Choroid plexus epithelial cell (primary cell): ENCODE measurements around the gene OGDH.

ENCODE experiments used
- DNase-seq: peaks from one replicate; pipeline ENCODE4 v3.0.0-alpha.2; 2010; ENCODE audit warnings: low read depth
- H3K4me3 ChIP-seq: 2 replicates; pipeline ENCODE4 v1.5.1; 2011; ENCODE audit warnings: low read depth, mild to moderate bottlenecking, control low read depth, low read length, moderate library complexity
- CTCF ChIP-seq: conservative IDR thresholded peaks from 2 replicates; pipeline ENCODE4 v1.5.1; 2011; ENCODE audit warnings: low read depth, mild to moderate bottlenecking, control low read depth, inconsistent platforms, low read length, moderate library complexity

Gene OGDH

GRCh38 chr7:44564606-44565005 lies 41.8 kb upstream of the OGDH start:
- DNase-seq, result no peak
- TF ChIP-seq CTCF, result no peak
- H3K4me3 ChIP-seq, result no peak overlapping the region

DNA sequence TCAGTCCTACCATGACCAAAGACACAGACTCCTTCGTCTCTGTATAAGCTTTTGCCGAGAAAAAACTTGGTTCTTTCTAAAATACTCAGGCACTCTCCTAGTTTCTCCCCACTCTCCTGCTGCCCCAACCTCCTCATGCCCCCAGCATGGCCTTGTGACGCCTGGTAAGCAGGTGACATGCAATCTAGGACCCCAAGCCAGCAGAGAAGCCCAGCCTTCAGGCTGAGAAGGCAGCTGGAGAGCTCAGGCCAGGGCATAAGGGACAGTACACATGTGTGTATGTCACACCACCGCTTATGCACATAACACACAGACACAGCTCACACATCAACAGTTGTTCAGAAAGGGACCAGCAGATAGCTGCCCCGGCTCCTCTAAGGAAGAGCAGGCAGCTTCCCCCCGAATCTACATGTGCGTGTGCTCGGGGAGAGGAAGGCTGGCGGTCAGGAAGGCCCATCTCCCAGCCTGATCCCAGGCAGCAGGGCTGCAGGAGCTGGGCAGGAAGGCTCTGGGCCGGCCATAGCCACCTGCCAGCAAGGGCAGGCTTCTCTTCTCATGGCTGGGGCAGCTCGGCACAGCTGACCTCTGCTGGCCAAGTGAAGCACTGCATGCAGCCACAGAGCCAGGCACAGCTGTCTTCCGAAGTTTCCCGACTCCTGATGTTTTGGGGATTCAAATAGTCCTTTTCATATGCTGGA lies 41.2 kb upstream of the OGDH start:
- TF ChIP-seq CTCF, result peak; percentile 98
- DNase-seq, result peak; percentile 73
- no peak overlapping the region for H3K4me3 ChIP-seq

DNA sequence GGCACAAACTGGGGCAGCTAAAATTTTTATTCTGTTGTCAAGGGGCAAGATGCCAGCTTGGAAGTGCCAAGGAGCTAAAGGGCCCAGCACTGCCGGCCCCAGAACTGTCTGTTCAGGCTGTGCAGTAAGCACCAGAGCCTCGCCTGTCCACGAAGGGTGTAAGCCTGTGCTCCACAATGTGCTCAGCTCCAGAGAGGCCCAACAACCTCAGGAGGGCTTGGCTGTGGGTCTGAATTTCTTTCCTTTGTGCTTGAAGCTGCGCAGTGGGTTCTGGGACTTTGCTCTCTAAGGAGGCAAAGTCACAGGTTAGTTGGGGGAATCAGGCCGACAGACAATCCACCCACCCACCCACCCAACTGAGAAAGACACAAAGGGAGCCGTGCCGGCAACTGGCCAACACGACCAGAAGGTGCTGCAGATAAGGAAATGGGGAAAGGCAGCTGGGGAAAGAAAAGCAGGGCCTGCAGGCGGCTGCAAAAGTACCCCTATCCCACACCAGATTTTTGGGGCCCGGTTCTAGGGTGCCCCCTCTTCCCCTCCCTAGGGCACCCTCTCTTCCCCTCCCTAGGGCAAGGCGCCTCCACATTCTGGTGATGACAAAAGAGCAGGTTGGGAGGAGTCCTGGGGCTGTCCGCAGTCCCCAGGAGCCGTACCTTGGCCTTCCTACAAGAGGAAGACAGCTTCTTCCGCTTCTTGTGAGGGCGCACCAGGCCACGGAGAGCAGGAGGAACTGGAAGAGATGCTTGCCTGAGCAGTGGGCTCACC lies 40.5 kb upstream of the OGDH start:
- H3K4me3 ChIP-seq, result no peak overlapping the region
- DNase-seq, result no peak
- TF ChIP-seq CTCF, result no peak

DNA sequence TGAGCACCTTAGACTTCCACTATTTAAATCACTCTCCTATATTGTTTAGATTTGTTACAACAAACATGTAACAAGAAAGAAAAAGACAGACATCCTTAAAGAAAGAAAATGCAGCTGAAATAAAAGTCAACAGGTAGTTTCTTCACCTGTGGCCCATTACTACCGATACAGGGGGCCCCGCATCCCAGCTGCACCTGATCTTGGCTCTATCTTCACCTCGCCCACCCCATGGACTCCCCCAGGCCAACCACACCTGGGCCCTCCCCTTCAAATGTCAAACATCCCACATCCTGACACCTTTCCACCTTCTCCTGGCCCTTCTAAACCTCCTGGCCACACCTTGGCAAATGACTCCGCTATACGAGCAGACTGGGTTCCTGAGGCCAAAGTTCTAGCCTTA lies 39.7 kb upstream of the OGDH start:
- TF ChIP-seq CTCF, result no peak
- DNase-seq, result no peak
- no peak overlapping the region for H3K4me3 ChIP-seq

DNA sequence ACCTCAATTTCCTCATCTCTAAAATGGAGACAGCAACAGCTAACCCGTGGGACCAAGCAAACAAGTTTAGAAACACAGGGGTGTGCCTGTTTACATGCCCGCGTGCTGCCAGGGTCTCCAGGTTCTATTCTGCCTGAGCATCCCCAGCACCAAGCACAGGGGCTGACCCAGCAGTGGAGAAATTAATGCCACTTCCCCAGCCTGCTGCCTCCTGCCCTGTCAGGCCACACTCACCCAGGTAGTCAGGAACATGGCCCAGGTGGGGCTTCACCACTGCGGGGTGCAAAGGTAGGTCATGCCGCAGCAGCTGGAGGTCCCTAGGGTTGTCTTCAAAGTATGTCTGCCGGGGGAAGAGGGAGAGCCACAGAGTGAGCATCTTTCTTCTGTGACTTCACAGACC lies 38.5 kb upstream of the OGDH start:
- DNase-seq, result no peak
- no peak for TF ChIP-seq CTCF
- no peak overlapping the region for H3K4me3 ChIP-seq

DNA sequence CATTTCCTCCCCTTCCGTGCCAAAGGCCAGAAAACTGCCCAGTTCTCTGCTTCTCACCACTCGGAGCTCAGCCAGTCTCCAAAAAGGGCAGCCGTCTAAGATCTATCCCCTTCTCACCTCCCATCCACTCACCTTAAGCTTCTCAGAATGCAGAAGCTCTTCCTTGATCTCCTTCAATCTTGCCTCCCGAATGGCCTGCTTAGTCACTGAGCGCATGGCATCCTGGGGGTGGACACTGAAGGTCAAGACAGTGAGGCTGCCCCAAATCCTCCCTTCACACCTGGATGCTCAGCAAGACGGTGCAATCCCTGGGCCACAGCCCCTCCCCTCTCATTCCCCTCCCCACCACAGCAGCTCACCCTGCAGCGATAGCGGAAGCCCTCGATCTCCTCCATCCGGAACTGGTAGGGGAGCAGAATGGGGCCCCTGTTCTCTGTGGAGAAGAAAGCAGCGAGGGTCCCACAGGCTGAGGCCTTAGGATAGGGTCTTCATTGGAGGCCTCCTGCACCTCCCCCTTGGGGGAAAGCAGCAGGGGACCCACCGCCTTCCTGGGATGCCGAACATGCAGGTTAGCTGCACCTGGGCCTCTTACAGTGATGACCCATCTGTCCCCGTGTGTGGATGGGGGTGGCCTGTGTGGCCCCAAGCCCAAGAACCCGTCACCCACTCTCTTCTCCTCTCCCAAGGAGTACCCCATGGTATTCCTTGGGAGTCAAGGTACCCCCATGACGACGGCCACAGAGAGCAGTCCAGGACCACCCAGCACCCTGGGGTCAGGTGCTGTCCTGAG lies 37.5 kb upstream of the OGDH start:
- DNase-seq, result no peak
- no peak overlapping the region for H3K4me3 ChIP-seq
- TF ChIP-seq CTCF, result no peak
